G401.6 (cell line): ENCODE results near the gene ZNF747.

ENCODE experiments used
- FAIRE-seq: peaks from 2 replicates; lab custom pipeline; 2012; peaks lifted over from hg19 to GRCh38; lab: Jason Lieb, UNC

Gene ZNF747

DNA sequence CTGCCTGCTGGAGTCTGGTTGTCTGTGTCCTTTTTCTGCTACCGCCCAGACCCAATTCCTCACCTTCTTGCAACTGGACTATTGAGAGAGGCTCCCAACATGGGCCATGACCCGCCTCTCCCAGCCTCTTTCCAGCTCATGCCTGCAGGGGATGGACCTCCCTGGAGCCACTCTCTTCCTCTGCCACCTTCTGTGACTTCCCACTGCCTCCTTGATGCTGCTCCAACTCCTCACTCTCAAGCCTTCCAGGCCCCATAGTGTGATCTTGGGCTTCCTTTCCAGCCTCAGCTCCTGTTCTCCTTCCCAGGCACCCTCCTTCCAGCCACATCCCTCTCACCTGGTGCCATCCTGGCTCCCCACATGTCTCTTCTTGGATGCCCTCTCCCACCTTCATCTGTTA, 19.4 kb downstream of the ZNF747 start:
- no peak for FAIRE-seq

DNA sequence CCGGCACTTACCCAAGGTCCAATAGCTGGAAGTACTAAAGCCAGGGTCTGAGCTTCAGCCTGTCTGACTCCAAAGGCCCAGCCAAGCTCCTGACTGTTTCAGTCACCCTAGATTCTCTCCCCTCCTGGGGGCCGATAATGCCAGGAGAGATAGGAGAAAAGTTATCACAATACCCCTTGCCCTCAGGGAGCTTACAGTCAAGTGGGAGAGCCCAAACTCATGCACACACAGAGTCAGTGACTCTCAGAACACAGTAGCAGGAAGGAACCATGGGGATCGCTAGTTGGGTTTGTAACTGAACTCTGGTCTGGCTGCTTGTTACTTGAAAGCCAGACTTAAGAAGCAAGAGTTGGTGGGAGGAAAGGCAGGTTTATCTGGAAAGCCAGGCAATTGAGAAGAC, 23.1 kb downstream of the ZNF747 start:
- no peak for FAIRE-seq

DNA sequence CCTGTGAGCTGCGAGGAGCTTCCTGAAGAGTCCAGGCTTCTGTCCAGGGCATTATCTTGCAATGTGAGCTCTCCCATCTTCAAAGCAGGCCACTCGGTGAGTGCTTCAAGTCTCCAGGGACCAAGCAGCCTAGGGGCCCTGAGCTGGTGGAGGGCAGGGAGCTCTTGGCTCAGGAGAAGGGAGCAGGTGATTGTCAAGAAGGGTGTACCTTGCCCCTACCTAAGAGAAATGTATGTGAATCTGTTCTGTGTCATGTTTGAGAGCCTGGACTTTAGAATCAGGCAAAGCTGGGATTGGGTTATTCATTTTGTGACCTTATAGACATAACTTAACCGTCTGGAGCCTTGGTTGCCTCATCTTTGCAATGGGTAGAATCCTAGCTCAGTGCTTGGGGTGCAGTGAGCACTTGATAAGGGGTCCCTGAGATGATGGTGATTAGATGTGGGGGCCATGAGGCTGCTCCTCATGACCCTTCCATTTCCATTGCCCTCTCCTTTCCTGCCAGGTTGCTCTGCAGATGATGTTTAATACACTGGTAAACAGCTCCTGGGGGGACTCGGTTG, 24.2 kb downstream of the ZNF747 start:
- no peak for FAIRE-seq

DNA sequence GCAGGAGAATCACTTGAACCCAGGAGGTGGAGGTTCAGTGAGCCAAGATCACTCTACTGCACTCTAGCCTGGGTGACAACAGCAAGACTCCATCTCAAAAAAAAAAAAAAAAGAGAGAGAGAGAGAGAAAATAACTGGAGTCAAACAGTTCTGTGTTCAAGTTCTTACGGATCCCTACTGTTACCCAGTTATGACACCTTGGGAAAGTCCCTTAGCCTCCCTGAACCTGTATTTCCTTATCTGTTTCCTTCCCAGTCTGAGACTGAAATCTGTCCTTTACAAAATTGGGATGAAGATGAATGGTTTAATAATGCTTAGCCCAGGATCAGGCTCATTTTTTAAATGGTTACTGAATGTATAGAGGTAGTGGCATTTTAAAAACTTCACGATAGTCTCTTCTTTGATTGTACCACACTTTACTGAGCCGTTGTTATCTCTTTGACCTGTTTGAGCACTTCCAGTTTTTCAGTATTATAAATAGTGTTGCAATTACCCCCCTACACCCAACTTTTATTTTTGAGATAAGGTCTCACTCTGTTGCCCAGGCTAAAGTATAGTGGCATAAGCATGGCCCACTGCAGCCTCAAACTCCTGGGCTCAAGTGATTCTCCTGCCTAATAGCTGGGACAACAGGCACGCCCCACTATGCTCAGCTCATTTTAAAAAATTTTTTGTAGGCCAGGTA, 25.4 kb downstream of the ZNF747 start:
- no peak for FAIRE-seq

DNA sequence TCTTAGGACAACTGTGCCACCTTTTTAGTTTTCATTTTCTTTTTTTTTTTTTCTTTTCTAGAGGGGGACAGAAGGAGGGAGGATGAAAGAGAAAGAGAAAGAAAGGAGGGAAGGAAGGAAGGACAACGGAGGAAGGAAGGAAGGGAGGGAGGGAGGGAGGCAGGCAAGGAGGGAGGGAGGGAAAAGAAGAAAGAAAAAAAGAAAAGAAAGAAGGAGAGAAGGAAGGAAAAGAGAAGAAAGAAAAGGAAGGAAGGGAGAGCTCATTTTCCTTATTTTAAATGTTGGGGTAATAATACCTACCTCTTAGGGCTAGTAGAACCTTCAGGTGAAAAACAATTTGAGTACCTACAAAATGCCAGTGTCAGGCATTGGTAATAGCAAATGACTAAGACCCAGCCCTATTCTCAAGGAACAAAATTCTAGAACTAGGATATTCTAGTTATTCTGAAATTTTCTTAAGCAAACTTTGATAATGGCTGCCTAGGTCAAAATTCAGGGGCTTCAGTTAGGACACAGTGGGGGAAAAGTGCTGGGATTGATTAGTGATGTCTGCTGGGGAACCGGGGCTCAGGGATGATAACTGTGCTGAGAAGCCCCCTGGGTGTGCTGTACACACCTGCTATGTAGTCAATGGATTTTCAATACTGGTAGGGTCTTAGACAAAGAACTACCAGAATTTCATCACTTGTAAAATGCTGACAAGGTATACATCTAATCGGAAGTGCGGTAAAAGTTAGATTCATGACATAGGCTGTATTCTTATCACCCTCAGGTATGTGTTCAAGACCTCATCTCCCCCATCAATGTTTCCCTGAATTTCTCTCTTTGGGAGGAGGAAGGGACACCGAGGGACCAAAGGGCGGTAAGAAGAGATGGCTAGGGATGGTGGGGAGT, 31.0 kb downstream of the ZNF747 start:
- no peak for FAIRE-seq

DNA sequence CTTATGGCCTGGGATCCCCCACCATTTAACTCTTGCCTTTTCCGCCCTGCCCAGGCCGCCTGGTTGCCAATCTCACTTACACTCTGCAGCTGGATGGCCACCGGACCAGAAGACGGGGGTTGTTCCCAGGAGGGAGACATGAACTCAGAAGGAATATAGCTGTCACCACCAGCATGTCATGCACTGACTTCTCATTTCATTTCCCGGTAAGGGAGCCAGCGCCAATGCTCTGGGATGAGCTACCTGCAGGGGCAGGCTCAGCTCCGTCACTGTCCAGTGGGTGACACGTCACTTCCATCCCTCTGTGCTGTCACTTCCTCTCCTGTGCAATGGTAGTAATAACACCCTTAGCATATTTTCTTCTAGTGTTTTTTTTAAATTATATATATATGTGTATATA, 35.4 kb downstream of the ZNF747 start:
- FAIRE-seq = no peak

DNA sequence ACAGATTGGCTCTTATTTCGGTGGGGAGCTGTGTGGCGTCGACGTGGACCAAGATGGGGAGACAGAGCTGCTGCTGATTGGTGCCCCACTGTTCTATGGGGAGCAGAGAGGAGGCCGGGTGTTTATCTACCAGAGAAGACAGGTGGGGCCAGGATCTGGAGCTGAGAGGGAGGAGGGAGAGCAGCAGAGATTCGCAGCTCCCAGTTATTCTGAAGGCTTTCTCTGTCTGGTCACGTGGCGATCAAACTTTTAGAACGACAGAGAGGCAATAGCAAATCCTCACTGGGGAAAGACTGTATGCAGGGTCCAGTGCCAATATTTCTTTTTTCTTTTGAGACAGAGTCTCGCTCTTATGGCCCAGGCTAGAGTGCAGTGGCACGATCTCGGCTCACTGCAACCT, 39.9 kb downstream of the ZNF747 start:
- no peak for FAIRE-seq

DNA sequence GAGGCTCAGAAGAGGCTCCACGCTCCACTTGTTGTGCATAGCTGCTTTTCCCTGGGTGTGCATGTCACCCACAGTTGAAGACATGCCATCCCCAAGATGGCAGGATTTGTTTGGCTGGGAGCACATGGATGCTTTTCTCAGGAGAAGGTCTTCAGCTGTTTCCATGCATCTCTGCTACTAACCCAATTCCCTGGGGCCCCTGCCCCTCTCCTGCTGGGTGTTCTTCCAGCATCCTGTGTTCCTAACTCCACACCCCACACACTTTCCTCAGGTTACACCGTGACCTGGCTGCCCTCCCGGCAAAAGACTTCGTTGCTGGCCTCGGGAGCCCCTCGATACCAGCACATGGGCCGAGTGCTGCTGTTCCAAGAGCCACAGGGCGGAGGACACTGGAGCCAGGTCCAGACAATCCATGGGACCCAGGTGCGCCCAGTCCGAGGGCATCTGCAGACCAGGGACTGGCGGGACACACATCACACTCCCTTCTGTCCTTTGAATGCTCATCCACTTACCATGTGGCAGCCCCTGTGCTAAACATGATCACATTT, 40.6 kb downstream of the ZNF747 start:
- FAIRE-seq = no peak

DNA sequence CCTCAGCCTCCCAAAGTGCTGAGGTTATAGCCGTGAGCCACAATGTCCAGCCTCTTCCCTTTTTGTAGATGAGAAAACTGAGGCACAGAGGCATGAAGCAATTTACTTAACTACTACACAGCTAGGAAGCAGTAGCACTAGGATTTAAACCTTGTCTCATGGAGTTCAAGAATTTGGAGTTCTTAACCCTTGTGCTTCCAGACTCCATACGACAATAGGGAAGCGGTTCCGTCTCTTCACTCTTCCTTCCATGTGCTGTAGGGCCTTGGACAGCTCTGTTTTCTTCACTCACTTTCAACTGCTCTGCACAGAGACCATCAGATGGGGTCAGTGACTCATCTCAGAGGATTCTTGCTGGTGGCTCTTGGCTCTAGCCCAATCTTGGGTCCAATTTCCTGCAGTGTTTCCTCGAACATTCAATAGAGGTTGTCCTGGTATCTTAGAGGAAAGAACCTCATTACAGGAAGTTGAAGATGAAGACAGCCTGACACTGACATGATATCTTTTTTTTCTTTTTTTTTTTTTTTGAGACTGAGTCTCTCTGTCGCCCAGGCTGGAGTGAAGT, 42.8 kb downstream of the ZNF747 start:
- no peak for FAIRE-seq

DNA sequence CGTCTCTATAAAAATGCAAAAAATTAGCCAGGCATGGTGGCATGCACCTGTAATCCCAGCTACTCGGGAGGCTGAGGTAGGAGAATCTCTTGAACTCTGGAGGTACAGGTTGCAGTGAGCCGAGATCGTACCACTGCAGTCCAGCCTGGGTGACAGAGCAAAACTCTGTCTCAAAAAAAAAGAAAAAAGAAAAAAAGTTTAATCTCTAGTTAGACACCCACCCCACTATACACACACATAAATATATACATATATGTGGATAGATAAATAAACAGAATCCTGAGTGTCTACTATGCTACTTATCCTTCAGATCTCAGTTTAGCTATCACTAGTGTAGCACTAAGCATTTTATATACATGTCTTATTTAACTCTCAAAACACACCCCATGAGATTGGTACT, 43.4 kb downstream of the ZNF747 start:
- no peak for FAIRE-seq

DNA sequence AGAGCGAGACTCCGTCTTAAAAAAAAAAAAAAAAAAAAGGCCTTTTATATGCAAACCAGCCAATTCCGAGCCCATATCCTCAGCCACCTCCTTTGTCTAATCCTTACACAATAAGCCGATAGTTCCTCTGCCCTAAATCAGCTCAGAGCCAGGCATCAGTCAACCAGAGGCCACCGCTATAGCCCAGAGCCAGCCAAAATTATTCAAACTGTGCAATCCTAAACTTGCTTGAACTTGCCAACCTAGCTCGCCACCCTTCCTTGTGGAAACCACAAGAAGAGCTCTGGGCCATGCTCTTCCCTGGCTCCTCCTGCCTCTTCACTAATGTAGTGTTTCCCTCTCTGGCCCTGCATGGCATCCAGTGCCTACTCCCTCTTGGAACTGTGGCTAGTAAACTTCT, 44.4 kb downstream of the ZNF747 start:
- no peak for FAIRE-seq

DNA sequence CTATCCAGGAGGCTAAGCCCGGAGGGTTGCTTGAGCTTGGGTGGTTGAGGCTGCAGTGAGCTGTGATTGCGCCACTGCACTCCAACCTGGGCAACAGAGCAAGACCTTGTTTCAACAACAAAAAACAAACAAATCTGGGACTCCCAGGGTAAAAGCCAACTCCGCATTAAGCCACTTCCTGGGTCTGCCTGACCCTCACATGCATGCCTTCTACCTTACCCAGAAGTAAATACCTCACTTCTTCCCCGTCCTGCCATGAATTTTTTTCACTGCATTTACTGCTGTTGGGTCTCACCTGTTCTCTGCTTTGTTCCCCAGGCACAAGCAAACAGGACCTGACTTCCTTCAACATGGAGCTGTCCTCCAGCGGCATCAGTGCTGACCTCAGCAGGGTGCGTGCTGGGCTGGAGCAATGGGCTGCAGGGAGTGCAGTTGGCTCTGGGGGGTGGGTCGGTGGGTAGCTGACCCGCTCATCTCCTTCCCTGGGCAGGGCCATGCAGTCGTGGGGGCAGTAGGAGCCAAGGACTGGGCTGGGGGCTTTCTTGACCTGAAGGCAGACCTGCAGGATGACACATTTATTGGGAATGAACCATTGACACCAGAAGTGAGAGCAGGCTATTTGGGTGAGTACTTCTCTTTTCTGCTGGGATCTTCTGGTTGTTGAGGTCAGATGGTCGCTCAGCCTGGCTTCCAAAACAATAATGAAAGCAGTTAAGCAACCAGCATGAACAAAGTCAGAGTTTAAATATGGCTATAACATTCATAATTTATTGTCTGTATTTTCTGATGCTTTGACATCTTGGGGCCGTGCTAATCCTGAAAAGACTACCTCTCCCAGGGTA, 45.7 kb downstream of the ZNF747 start:
- FAIRE-seq = no peak

DNA sequence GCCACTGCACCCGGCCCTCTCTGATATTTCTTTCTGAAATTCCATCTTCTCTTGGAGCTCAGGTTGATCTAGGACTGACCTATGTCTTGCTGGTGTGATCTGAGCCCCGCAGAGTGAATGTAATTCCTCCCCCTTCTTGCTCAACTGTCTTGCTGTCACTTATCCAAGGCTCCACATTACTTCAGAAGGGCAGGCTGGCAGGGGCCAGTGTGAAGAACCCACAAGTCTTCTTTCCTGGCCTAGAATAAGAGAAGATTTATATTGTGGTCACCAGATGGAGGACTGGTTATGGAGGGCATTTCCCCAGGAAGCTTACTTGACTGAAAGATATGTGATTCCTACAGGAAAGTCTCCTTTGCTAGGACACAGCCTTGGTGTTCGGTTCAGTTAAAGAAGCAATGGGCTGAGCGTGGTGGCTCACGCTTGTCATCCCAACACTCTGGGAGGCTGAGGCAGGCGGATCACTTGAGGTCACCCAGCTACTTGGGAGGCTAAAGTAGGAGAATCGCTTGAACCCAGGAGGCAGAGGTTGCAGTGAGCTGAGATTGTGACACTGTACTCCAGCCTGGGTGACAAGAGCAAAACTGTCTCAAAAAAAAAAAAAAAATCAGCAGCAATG, 48.7 kb downstream of the ZNF747 start:
- no peak for FAIRE-seq

DNA sequence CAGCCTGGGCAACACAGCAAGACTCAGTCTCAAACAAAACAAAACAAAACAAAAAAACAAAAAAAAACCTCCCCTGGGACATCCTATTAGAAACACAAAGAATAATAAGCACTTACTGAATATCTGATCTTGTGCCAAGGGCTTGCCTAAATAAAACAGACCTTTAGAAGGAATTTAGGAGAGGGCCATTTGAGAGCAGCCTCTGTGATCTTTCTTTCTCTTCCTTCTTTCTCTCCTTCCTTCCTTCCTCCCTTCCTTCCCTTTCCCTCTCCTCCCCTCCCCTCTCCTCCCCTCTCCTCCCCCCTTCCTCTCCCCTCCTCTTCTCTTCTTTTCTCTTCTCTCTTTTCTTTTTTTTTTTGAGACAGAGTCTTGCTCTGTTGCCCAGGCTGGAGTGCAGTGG, 49.8 kb downstream of the ZNF747 start:
- no peak for FAIRE-seq

DNA sequence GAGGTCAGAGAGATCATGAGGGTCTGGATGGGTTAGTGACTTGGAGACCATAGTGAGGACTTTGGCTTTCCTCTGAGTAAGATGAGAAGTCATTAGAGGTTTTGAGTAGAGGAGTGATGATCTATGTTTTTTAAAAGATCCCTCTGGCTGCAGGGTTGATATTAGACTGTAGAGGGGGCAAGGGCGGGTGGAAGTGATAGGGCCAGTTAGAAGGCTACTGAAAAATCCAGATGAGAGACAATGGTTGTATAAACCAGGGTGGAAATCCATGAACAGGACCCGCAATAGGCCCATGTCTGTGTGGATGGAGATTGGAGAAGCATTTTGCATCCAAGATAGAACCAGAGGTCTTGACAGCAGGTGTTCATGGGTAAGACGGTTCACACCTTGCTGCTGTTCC, 52.3 kb downstream of the ZNF747 start:
- no peak for FAIRE-seq

DNA sequence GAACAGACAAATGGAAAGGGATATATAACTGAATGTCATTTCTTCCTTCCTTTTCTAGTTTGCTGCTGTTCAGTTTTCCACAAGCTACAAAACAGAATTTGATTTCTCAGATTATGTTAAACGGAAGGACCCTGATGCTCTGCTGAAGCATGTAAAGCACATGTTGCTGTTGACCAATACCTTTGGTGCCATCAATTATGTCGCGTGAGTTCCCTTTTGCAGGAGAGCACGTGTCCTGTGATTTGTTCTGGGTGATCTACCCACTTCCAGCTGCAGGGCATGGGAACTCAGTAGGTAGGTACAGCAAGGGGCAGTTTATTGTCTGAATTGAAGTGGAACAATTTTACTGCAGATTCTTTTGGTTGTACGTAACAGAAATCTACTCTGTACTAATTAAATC, 53.3 kb downstream of the ZNF747 start:
- FAIRE-seq = no peak
